Endothelial cell of umbilical vein (primary cell): ENCODE measurements around the gene SAXO1. TPM values are rescaled to one million over a fixed set of nuclear protein-coding genes. Genes with fewer than 3 reads are reported as not detected.
A peak's percentile ranks its signal among the peaks of the same experiment; 100 is the strongest.

Experiments
- BruUV-seq: library from RNA; stranded (reverse); fragments of 400-500 nt; replicated peaks from 2 replicates; lab custom pipeline; 2021; lab: Mats Ljungman, UMichigan
- CTCF ChIA-PET: fragments of 300-600, 350-600 bp; sonication (Branson Sonifier 250); formaldehyde crosslinking; loops from one replicate; lab custom pipeline; 2021; ENCODE audit warnings: antibody characterized with exemption, inconsistent platforms; lab: Charles Lee
- POLR2A ChIA-PET: fragments of 300-600, 350-600 bp; sonication (Branson Sonifier 250); formaldehyde crosslinking; loops from one replicate; lab custom pipeline; 2021; ENCODE audit warnings: antibody characterized with exemption, inconsistent platforms; lab: Charles Lee
- DNase-seq: peaks from one replicate; pipeline ENCODE4 v3.0.0-alpha.2; 2011; ENCODE audit warnings: low read depth, low spot score
- FAIRE-seq: peaks from 2 replicates; lab custom pipeline; 2011; peaks lifted over from hg19 to GRCh38; lab: Jason Lieb, UNC
- H2AFZ ChIP-seq: 2 replicates; pipeline ENCODE4 v1.6.0; 2012; ENCODE audit warnings: low read depth, low read length, control low read depth, inconsistent platforms
- H3K27ac ChIP-seq: 2 replicates; pipeline ENCODE4 v1.5.1; 2011; ENCODE audit warnings: low read depth, mild to moderate bottlenecking, control low read depth, low read length, moderate library complexity; ENCODE audit not compliant: insufficient read depth
- H3K27me3 ChIP-seq, 2 experiments: 2 replicates each; pipeline versions ENCODE4 v1.6.0 to v1.6.1; 2011; ENCODE audit warnings: low read length in 2 of 2, mixed read lengths in 1 of 2; ENCODE audit not compliant: control insufficient read depth in 2 of 2, insufficient read depth in 2 of 2
- H3K36me3 ChIP-seq, 2 experiments: 2 replicates in 1 of 2; 3 replicates in 1 of 2; pipeline ENCODE4 v1.5.1; 2011; ENCODE audit warnings: low read length in 2 of 2, mild to moderate bottlenecking in 1 of 2, moderate library complexity in 1 of 2; ENCODE audit not compliant: control insufficient read depth in 2 of 2, insufficient read depth in 2 of 2; ENCODE audit errors: extremely low read depth in 1 of 2
- H3K4me1 ChIP-seq: 3 replicates; pipeline ENCODE4 v1.5.1; 2011; ENCODE audit warnings: mild to moderate bottlenecking, low read length; ENCODE audit not compliant: control insufficient read depth, insufficient read depth; ENCODE audit errors: extremely low read depth
- H3K4me2 ChIP-seq: 2 replicates; pipeline ENCODE4 v1.6.1; 2011; ENCODE audit warnings: low read length, control low read depth, mixed read lengths; ENCODE audit not compliant: insufficient read depth
- H3K4me3 ChIP-seq, 3 experiments: fragments of 200-600 bp in 1 of 3; sonication (generic), shearing (Covaris generic) in 1 of 3; replicated peaks in 1 of 3; 2 replicates each; pipeline ENCODE4 v1.5.1; 2011 to 2016; ENCODE audit warnings: control low read depth in 3 of 3, low read length in 3 of 3, mild to moderate bottlenecking in 2 of 3, inconsistent platforms in 1 of 3, low read depth in 1 of 3, moderate library complexity in 1 of 3; ENCODE audit not compliant: insufficient read depth in 1 of 3
- H3K79me2 ChIP-seq: 2 replicates; pipeline ENCODE4 v1.6.0; 2012; ENCODE audit warnings: low read length, inconsistent platforms; ENCODE audit not compliant: control insufficient read depth, insufficient read depth
- H3K9ac ChIP-seq: replicated peaks from 2 replicates; pipeline ENCODE3; 2011; ENCODE audit warnings: low read length, control low read depth; ENCODE audit not compliant: insufficient read depth; ENCODE audit errors: extremely low read depth
- H3K9me1 ChIP-seq: replicated peaks from 3 replicates; pipeline ENCODE4 v1.6.0; 2011; ENCODE audit warnings: mild to moderate bottlenecking, low read length; ENCODE audit not compliant: control insufficient read depth, insufficient read depth; ENCODE audit errors: extremely low read depth
- H3K9me3 ChIP-seq: replicated peaks from 2 replicates; pipeline ENCODE4 v1.5.1; 2012; ENCODE audit warnings: low read length, inconsistent platforms; ENCODE audit not compliant: control insufficient read depth, insufficient read depth
- H4K20me1 ChIP-seq: replicated peaks from 2 replicates; pipeline ENCODE3; 2011; ENCODE audit warnings: mild to moderate bottlenecking, low read length; ENCODE audit not compliant: control insufficient read depth, insufficient read depth; ENCODE audit errors: extremely low read depth
- CTCF ChIP-seq, 2 donors: IDR thresholded peaks; 1 replicate in 1 of 2; 2 replicates in 1 of 2; pipeline ENCODE4 v1.5.1; 2011; ENCODE audit warnings: low read length in 2 of 2, mild to moderate bottlenecking in 2 of 2, moderate library complexity in 2 of 2, control low read depth in 1 of 2, inconsistent platforms in 1 of 2, low read depth in 1 of 2; ENCODE audit not compliant: insufficient read depth in 1 of 2; ENCODE audit errors: extremely low read depth in 1 of 2
- FOS ChIP-seq: IDR thresholded peaks from 2 replicates; pipeline ENCODE4 v1.6.1; 2011; ENCODE audit warnings: mild to moderate bottlenecking, low read length, moderate library complexity, borderline replicate concordance; ENCODE audit not compliant: insufficient read depth
- MAX ChIP-seq: IDR thresholded peaks from 2 replicates; pipeline ENCODE4 v1.6.1; 2011; ENCODE audit not compliant: insufficient read depth, insufficient read length
- MYC ChIP-seq: IDR thresholded peaks from one replicate; pipeline ENCODE4 v1.6.1; 2011; ENCODE audit warnings: mild to moderate bottlenecking, low read depth, low read length
- POLR2A ChIP-seq: IDR thresholded peaks from 2 replicates; pipeline ENCODE4 v1.6.1; 2012; ENCODE audit warnings: low read depth, mild to moderate bottlenecking, control low read depth, low read length
- POLR2AphosphoS5 ChIP-seq: IDR thresholded peaks from 2 replicates; pipeline ENCODE4 v1.6.1; 2012; ENCODE audit warnings: low read depth, mild to moderate bottlenecking, control low read depth, low read length, moderate library complexity; ENCODE audit not compliant: insufficient read depth
- dilution Hi-C: fragments of 300-500 bp; cut with MboI; formaldehyde crosslinking; loops from one replicate; pipeline ENCODE4 v1.15.0; 2019; ENCODE audit warnings: low sequenced_read_pairs; ENCODE audit not compliant: extremely low pct_ligation_motif_present
- intact Hi-C: fragments of 100-400 bp; cut with micrococcal nuclease; formaldehyde crosslinking; loops from one replicate; pipeline ENCODE4 v1.10.0; 2022
- polyA plus RNA-seq, 4 experiments: library from polyadenylated mRNA; depleted of rRNA in 3 of 4; stranded (reverse) in 3 of 4; unstranded in 1 of 4; fragments of >200 nt; gene quantifications; 2 replicates each; pipeline versions ENCODE4 v1.2.1 to v1.2.3, GENCODE V29; 2011 to 2012; ENCODE audit warnings: missing spikeins in 1 of 4
- total RNA-seq: library from RNA; stranded (reverse); gene quantifications from 2 replicates; pipeline ENCODE4 v1.2.3, GENCODE V29; 2021

The SAXO1 gene
- total and polyA plus RNA-seq, 2 donors (not counting 3 experiments of a cell fraction or from before 2014, with no cell fraction given), result not detected

GRCh38 chr9:19048966-19049916 lies 16.2 kb upstream of the SAXO1 start, which contains the start of gene RRAGA:
TSS of gene RRAGA (plus strand) at chr9:19049427. CDS start at chr9:19049660, 233 bp downstream.
- dilution Hi-C loops, result no loop called here
- ChIA-PET CTCF (interaction anchor here (0.6 to 4.6 kb wide), 29 partner anchors 12 to 1239 kb away, joined by 3 to 82 read pairs (median 4); no protein-coding TSS in a partner anchor), POLR2A (interaction anchor here (0.8 to 1.1 kb wide), 5 partner anchors 125 to 415 kb away, joined by 3 to 5 read pairs (median 3); partner anchors contain the start of gene DENND4C)

More at GRCh38 chr9:19048966-19049916, 16.2 kb upstream of the SAXO1 start, which contains the start of gene RRAGA:
- Histone ChIP-seq H3K4me2 (peak within 1 kb of the TSS; percentile 73), H3K4me1 (peaks cover 16% of the 10 kb centered on the region), H4K20me1 (no peaks in the 10 kb centered on the region), H3K4me3 (peak within 1 kb of the TSS; percentile 48 to 76 (median 53)), H3K79me2 (peaks cover 23% of the 10 kb centered on the region), H3K27ac (peak within 1 kb of the TSS; percentile 69), H3K36me3 (no peaks in the 10 kb centered on the region), H2AFZ (peak within 1 kb of the TSS; percentile 81), H3K9ac (peak within 1 kb of the TSS; percentile 83), H3K27me3 (no peaks in the 10 kb centered on the region), H3K9me1 (no peaks in the 10 kb centered on the region), H3K9me3 (no peaks in the 10 kb centered on the region)
- DNase-seq (peak; percentile 97), FAIRE-seq (peak; percentile 76)
- TSS peak; percentile 52 for BruUV-seq
- TF ChIP-seq MAX (peak; percentile 39), POLR2A (peak; percentile 97), FOS (peak; percentile 16), POLR2AphosphoS5 (peak; percentile 62), MYC (no peak), CTCF (IDR thresholded peaks at IDR 0.05; ENCODE audit: extremely low read depth in 1 of 2, insufficient read depth in 1 of 2, low read depth in 1 of 2, low read length in 2 of 2) (peak; percentile 81 to 91)
- intact Hi-C loops, result loop anchor here (1.0 to 10.0 kb wide), 9 partner anchors 54 to 554 kb away; partner anchors contain the start of genes DENND4C, HAUS6 and RPS6
